Stomach (tissue), 4 donors: ENCODE measurements around the gene LRP1B.

Source experiments
- EP300 ChIP-seq: sonication (generic); formaldehyde crosslinking; IDR thresholded peaks from one replicate; pipeline ENCODE4 v1.6.1; 2017; ENCODE audit warnings: antibody characterized with exemption
- TF ChIP-seq, protein P1 (sequence below), 7 experiments: fragments of 450-650 bp in 4 of 7; fragments of 200-600 bp in 3 of 7; sonication (generic) in 3 of 7; IDR thresholded peaks; one replicate each; pipeline ENCODE4 v1.5.1; 2016 to 2019; ENCODE audit warnings: antibody characterized with exemption in 7 of 7, control low read depth in 2 of 7, mild to moderate bottlenecking in 1 of 7

- TF ChIP-seq, protein P1, sequence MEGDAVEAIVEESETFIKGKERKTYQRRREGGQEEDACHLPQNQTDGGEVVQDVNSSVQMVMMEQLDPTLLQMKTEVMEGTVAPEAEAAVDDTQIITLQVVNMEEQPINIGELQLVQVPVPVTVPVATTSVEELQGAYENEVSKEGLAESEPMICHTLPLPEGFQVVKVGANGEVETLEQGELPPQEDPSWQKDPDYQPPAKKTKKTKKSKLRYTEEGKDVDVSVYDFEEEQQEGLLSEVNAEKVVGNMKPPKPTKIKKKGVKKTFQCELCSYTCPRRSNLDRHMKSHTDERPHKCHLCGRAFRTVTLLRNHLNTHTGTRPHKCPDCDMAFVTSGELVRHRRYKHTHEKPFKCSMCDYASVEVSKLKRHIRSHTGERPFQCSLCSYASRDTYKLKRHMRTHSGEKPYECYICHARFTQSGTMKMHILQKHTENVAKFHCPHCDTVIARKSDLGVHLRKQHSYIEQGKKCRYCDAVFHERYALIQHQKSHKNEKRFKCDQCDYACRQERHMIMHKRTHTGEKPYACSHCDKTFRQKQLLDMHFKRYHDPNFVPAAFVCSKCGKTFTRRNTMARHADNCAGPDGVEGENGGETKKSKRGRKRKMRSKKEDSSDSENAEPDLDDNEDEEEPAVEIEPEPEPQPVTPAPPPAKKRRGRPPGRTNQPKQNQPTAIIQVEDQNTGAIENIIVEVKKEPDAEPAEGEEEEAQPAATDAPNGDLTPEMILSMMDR (IDR thresholded peaks at IDR 0.05) = no peak
- no peak for TF ChIP-seq EP300
Observed at GRCh38 chr2:140808820-140809219, 1322.0 kb downstream of the LRP1B start.
